H9 (cell line): ENCODE data around the gene KLHL3. TPM values are rescaled to one million over a fixed set of nuclear protein-coding genes. Genes with fewer than 3 reads are reported as not detected.

ENCODE experiments used
- DNase-seq: peaks from one replicate; pipeline ENCODE4 v3.0.0-alpha.2; 2017
- H2AFZ ChIP-seq: one replicate; pipeline ENCODE4 v1.6.1; 2013; ENCODE audit warnings: mild to moderate bottlenecking, low read length, control low read depth, moderate library complexity
- H2AK5ac ChIP-seq: 2 replicates; pipeline ENCODE4 v1.6.1; 2013; ENCODE audit warnings: low read length, control low read depth, mixed read lengths; ENCODE audit not compliant: insufficient read length
- H2BK120ac ChIP-seq: one replicate; pipeline ENCODE4 v1.6.1; 2013; ENCODE audit warnings: low read depth, mild to moderate bottlenecking, low read length, control low read depth, inconsistent platforms; ENCODE audit not compliant: poor library complexity, severe bottlenecking
- H2BK12ac ChIP-seq: 2 replicates; pipeline ENCODE4 v1.6.1; 2013; ENCODE audit warnings: low read length, control low read depth, mixed read lengths, low read depth; ENCODE audit not compliant: insufficient read length
- H2BK15ac ChIP-seq: 2 replicates; pipeline ENCODE4 v1.6.1; 2013; ENCODE audit warnings: low read depth, low read length, control low read depth
- H2BK20ac ChIP-seq: one replicate; pipeline ENCODE4 v1.6.1; 2013; ENCODE audit warnings: low read depth, mild to moderate bottlenecking, low read length, control low read depth, inconsistent platforms; ENCODE audit not compliant: poor library complexity, severe bottlenecking
- H2BK5ac ChIP-seq: 2 replicates; pipeline ENCODE4 v1.6.1; 2013; ENCODE audit warnings: low read length, control low read depth, mixed read lengths; ENCODE audit not compliant: insufficient read length
- H3K14ac ChIP-seq: 2 replicates; pipeline ENCODE4 v1.6.1; 2013; ENCODE audit warnings: low read length, control low read depth; ENCODE audit not compliant: insufficient read depth
- H3K18ac ChIP-seq: 2 replicates; pipeline ENCODE4 v1.6.1; 2013; ENCODE audit warnings: low read depth, mild to moderate bottlenecking, mixed read lengths, low read length, control low read depth; ENCODE audit not compliant: insufficient read length
- H3K23ac ChIP-seq: 2 replicates; pipeline ENCODE4 v1.6.1; 2013; ENCODE audit warnings: low read length, control low read depth, mixed read lengths, low read depth; ENCODE audit not compliant: insufficient read length
- H3K23me2 ChIP-seq: 2 replicates; pipeline ENCODE4 v1.6.1; 2013; ENCODE audit warnings: low read depth, mild to moderate bottlenecking, mixed read lengths, low read length, control low read depth; ENCODE audit not compliant: insufficient read length, poor library complexity, severe bottlenecking
- H3K27ac ChIP-seq: 2 replicates; pipeline ENCODE4 v1.5.1; 2013; ENCODE audit warnings: low read length, control low read depth, mixed read lengths, low read depth; ENCODE audit not compliant: insufficient read length
- H3K27me3 ChIP-seq: 2 replicates; pipeline ENCODE4 v1.6.1; 2013; ENCODE audit warnings: low read length, control low read depth, inconsistent platforms; ENCODE audit not compliant: insufficient read depth
- H3K4ac ChIP-seq: 2 replicates; pipeline ENCODE4 v1.6.1; 2013; ENCODE audit warnings: low read depth, mild to moderate bottlenecking, control low read depth, inconsistent platforms, low read length, moderate library complexity
- H3K4me1 ChIP-seq: 2 replicates; pipeline ENCODE4 v1.6.1; 2013; ENCODE audit warnings: low read length, control low read depth, inconsistent platforms; ENCODE audit not compliant: insufficient read depth
- H3K4me2 ChIP-seq: 2 replicates; pipeline ENCODE4 v1.6.1; 2013; ENCODE audit warnings: low read length, control low read depth, mixed read lengths; ENCODE audit not compliant: insufficient read length, insufficient read depth
- H3K56ac ChIP-seq: 2 replicates; pipeline ENCODE4 v1.6.1; 2013; ENCODE audit warnings: low read depth, mild to moderate bottlenecking, mixed read lengths, low read length, control low read depth; ENCODE audit not compliant: insufficient read length
- H3K79me1 ChIP-seq: 2 replicates; pipeline ENCODE4 v1.6.1; 2013; ENCODE audit warnings: low read depth, mild to moderate bottlenecking, moderate library complexity, low read length, control low read depth, inconsistent platforms; ENCODE audit not compliant: insufficient read depth, poor library complexity, severe bottlenecking
- H3K79me2 ChIP-seq: 2 replicates; pipeline ENCODE4 v1.6.1; 2013; ENCODE audit warnings: low read length, control low read depth, inconsistent platforms; ENCODE audit not compliant: insufficient read depth
- H3K9ac ChIP-seq: 2 replicates; pipeline ENCODE4 v1.6.1; 2013; ENCODE audit warnings: low read length, control low read depth, mixed read lengths; ENCODE audit not compliant: insufficient read length; ENCODE audit errors: extremely low read depth
- H3K9me3 ChIP-seq: one replicate; pipeline ENCODE4 v1.6.1; 2013; ENCODE audit warnings: low read depth, low read length, inconsistent platforms; ENCODE audit not compliant: control insufficient read depth
- H3T11ph ChIP-seq: one replicate; pipeline ENCODE4 v1.6.1; 2013; ENCODE audit warnings: mild to moderate bottlenecking, low read length, control low read depth, inconsistent platforms
- H4K20me1 ChIP-seq: one replicate; pipeline ENCODE4 v1.6.1; 2013; ENCODE audit not compliant: control insufficient read depth, insufficient read length, insufficient read depth
- H4K5ac ChIP-seq: 2 replicates; pipeline ENCODE4 v1.6.1; 2013; ENCODE audit warnings: low read depth, mild to moderate bottlenecking, mixed read lengths, low read length, control low read depth; ENCODE audit not compliant: insufficient read length
- H4K8ac ChIP-seq: replicated peaks from 2 replicates; pipeline ENCODE4 v1.6.1; 2013; ENCODE audit warnings: low read length, control low read depth, mixed read lengths, low read depth; ENCODE audit not compliant: insufficient read length
- H4K91ac ChIP-seq: 2 replicates; pipeline ENCODE4 v1.6.1; 2013; ENCODE audit warnings: low read depth, mild to moderate bottlenecking, moderate library complexity, mixed read lengths, low read length, control low read depth; ENCODE audit not compliant: insufficient read length
- H3K27ac Mint-ChIP-seq, 3 experiments: 2 replicates in 2 of 3; 3 replicates in 1 of 3; pipeline ENCODE4 v1.8.0; 2020 to 2021; ENCODE audit warnings: mixed read lengths in 3 of 3, mild to moderate bottlenecking in 1 of 3, moderate library complexity in 1 of 3
- H3K27me3 Mint-ChIP-seq: 2 replicates; pipeline ENCODE4 v1.8.0; 2021; ENCODE audit warnings: low read depth, mild to moderate bottlenecking, moderate library complexity, mixed read lengths
- H3K36me3 Mint-ChIP-seq, 3 experiments: 2 replicates in 2 of 3; 3 replicates in 1 of 3; pipeline ENCODE4 v1.8.0; 2020 to 2021; ENCODE audit warnings: low read depth in 3 of 3, mixed read lengths in 3 of 3; ENCODE audit not compliant: insufficient read depth in 1 of 3
- H3K4me1 Mint-ChIP-seq, 2 experiments: 2 replicates each; pipeline ENCODE4 v1.8.0; 2020; ENCODE audit warnings: mixed read lengths in 2 of 2
- H3K4me3 Mint-ChIP-seq, 2 experiments: 2 replicates in 1 of 2; 3 replicates in 1 of 2; pipeline ENCODE4 v1.8.0; 2020 to 2021; ENCODE audit warnings: mild to moderate bottlenecking in 2 of 2, mixed read lengths in 2 of 2, moderate library complexity in 1 of 2
- H3K9me3 Mint-ChIP-seq, 2 experiments: 2 replicates in 1 of 2; 3 replicates in 1 of 2; pipeline ENCODE4 v1.8.0; 2020; ENCODE audit warnings: mild to moderate bottlenecking in 2 of 2, mixed read lengths in 2 of 2, moderate library complexity in 1 of 2
- WGBS: extraction: QIAGEN DNeasy Blood & Tissue Kit; methylation state at CpG from one replicate; pipeline ENCODE4 v1.1.7; 2013; ENCODE audit warnings: missing lambda C conversion rate, low lambda C conversion rate, mixed read lengths; ENCODE audit not compliant: insufficient read length; ENCODE audit errors: extremely low coverage; 5-methylcytosine and 5-hydroxymethylcytosine counted together
- total RNA-seq: library from RNA; stranded (reverse); gene quantifications from 2 replicates; pipeline ENCODE4 v1.2.1, GENCODE V29; 2021
- TF ChIP-seq, protein P1 (sequence below): fragments of 200-600 bp; sonication (generic); conservative IDR thresholded peaks from 3 replicates; pipeline ENCODE4 v1.8.0; 2021; ENCODE audit warnings: antibody characterized with exemption, mild to moderate bottlenecking

Gene KLHL3
- total RNA-seq, 1 experiment from 2014 or later: 12.8 TPM

GRCh38 chr5:137712139-137712667, 23.7 kb downstream of the KLHL3 start:
- Histone ChIP-seq H2BK5ac (no peak overlapping the region), H3K23me2 (no peaks in the 10 kb centered on the region), H3K79me2 (no peaks in the 10 kb centered on the region), H3K4ac (no peak overlapping the region), H3K18ac (no peak overlapping the region), H2BK20ac (no peak overlapping the region), H4K5ac (no peak overlapping the region), H4K20me1 (no peaks in the 10 kb centered on the region), H3K23ac (no peak overlapping the region), H2AK5ac (no peak overlapping the region), H3K4me1 (no peaks in the 10 kb centered on the region), H3K79me1 (no peaks in the 10 kb centered on the region), H2BK15ac (no peak overlapping the region), H3K14ac (no peak overlapping the region), H3K9ac (no peak overlapping the region), H3K27ac (no peak overlapping the region), H4K91ac (no peak overlapping the region), H2AFZ (no peak overlapping the region), H3K9me3 (no peaks in the 10 kb centered on the region), H3T11ph (no peak overlapping the region), H3K4me2 (no peak overlapping the region), H2BK12ac (no peak overlapping the region), H2BK120ac (no peak overlapping the region), H3K27me3 (no peaks in the 10 kb centered on the region), H4K8ac (no peak overlapping the region), H3K56ac (no peak overlapping the region)
- Mint-ChIP-seq H3K4me1 (no peaks in the 10 kb centered on the region), H3K27ac (peak overlapping the region in 1 of 3 experiments; percentile 46; a peak in 1 of 7 replicates), H3K36me3 (peaks cover 27 to 47% (median 36%) of the 10 kb centered on the region in 3 experiments), H3K4me3 (no peak overlapping the region), H3K9me3 (peaks cover 14 to 16% of the 10 kb centered on the region in 2 experiments), H3K27me3 (no peaks in the 10 kb centered on the region)
- TF ChIP-seq, protein P1, sequence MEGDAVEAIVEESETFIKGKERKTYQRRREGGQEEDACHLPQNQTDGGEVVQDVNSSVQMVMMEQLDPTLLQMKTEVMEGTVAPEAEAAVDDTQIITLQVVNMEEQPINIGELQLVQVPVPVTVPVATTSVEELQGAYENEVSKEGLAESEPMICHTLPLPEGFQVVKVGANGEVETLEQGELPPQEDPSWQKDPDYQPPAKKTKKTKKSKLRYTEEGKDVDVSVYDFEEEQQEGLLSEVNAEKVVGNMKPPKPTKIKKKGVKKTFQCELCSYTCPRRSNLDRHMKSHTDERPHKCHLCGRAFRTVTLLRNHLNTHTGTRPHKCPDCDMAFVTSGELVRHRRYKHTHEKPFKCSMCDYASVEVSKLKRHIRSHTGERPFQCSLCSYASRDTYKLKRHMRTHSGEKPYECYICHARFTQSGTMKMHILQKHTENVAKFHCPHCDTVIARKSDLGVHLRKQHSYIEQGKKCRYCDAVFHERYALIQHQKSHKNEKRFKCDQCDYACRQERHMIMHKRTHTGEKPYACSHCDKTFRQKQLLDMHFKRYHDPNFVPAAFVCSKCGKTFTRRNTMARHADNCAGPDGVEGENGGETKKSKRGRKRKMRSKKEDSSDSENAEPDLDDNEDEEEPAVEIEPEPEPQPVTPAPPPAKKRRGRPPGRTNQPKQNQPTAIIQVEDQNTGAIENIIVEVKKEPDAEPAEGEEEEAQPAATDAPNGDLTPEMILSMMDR: no peak
- no peak for DNase-seq
- no CpG with 5 or more reads among the region's 2 CpGs for WGBS
